Amniotic stem cell (primary cell): ENCODE measurements around the gene ARHGAP42.
A peak's percentile ranks its signal among the peaks of the same experiment; 100 is the strongest.

Experiments used
- DNase-seq: peaks from one replicate; lab custom pipeline; 2025; lab: John Stamatoyannopoulos, UW

ARHGAP42 gene

GRCh38 chr11:100832829-100833228 is 145.7 kb downstream of the ARHGAP42 start:
- DNase-seq: no peak

GRCh38 chr11:100833276-100833675 is 146.2 kb downstream of the ARHGAP42 start:
- DNase-seq: no peak

DNA sequence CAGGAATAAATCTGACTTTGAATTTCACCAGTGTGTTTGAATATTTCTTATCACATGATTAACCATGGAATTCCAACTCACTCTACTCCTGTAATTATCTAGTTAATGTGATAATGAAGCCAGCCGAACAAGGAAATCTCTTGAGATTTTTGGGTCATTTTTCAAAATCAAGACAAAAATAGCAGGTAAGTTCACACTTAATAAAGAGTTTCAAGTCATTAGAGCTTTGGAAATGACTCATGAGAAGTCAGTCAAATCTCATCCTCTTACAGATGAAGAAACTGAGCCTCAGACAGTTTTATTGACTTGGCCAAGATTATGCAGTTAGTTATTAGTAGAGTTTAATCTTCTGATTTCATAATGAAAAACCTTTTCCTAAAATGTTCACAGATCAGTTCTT is 148.8 kb downstream of the ARHGAP42 start:
- no peak for DNase-seq

DNA sequence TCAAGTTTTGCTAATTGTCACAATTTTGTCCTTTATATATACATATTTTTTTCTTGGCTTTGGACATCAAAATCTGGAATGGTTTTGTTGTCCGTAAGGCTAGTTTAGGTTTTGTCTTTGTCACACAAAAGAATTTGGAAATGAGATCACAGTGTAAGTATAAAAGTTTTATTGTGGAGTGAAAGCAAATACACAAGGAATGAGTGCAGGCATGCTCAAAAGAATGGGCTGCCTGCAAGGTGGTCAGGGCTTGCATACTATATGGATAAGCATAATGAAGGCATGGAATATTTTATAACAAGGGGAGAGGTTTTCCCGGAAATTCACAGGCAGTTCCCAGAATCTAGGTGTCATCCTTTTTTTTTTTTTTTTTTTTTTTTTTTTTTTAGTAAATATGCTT is 150.2 kb downstream of the ARHGAP42 start:
- no peak for DNase-seq

DNA sequence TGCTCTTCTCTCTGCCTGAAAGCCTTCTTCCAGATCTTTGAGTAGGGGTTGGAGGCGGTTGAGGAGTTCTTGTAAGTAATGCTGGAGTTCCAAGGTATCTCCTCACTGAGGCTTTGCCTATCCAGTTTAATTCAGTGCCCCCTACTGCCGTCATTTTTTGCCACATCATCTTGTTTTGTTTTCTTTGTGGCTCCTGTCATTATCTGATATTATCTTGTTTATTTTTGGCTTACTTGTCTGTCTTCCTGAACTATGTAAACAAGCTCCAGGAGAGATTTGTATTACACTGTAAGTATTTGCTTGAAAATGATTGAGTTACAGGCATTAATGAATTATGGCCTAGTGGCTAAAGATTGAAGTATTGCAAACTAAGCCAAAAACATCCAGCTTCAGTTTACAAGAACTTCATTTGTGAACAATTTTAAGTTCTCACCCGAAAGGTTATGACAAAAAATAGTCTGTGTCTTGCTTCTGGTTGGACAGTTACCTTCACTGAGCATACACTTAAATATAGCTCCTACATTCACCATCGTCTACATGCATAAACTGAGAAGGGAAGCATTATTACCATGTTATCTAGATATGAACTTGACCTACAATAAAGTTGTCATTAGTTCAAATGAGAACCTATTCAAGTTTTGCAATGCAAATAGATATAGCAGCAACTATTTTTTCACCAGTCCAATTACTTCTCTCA is 154.8 kb downstream of the ARHGAP42 start:
- DNase-seq: no peak

- DNase-seq: no peak
These were observed 160.7 kb downstream of the ARHGAP42 start for GRCh38 chr11:100847696-100848216.

- peak; percentile 68 for DNase-seq
These were observed 162.2 kb downstream of the ARHGAP42 start for GRCh38 chr11:100849009-100849900.

DNA sequence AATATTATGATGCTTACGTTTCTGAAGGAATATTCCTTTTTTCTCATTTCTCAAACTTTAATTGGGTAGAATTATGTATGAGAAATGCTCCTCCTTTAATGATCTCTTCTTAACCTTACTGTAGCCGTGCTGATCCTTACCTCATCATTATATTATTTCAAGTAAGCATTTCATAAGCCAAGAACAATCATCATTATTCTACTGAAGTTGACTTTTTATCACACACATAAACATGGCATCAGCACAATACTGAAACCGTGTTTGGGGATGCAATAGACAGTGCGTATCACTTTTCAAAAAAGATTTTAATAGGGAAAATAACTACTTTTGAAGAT is 162.8 kb downstream of the ARHGAP42 start:
- no peak for DNase-seq

- no peak for DNase-seq
These were observed 164.1 kb downstream of the ARHGAP42 start for GRCh38 chr11:100851147-100851546.

GRCh38 chr11:100851584-100852152 is 164.6 kb downstream of the ARHGAP42 start:
- DNase-seq: no peak

GRCh38 chr11:100855466-100856067 is 168.5 kb downstream of the ARHGAP42 start:
- peak; percentile 21 for DNase-seq

- DNase-seq: no peak
These were observed 170.3 kb downstream of the ARHGAP42 start for GRCh38 chr11:100857236-100858005.

DNA sequence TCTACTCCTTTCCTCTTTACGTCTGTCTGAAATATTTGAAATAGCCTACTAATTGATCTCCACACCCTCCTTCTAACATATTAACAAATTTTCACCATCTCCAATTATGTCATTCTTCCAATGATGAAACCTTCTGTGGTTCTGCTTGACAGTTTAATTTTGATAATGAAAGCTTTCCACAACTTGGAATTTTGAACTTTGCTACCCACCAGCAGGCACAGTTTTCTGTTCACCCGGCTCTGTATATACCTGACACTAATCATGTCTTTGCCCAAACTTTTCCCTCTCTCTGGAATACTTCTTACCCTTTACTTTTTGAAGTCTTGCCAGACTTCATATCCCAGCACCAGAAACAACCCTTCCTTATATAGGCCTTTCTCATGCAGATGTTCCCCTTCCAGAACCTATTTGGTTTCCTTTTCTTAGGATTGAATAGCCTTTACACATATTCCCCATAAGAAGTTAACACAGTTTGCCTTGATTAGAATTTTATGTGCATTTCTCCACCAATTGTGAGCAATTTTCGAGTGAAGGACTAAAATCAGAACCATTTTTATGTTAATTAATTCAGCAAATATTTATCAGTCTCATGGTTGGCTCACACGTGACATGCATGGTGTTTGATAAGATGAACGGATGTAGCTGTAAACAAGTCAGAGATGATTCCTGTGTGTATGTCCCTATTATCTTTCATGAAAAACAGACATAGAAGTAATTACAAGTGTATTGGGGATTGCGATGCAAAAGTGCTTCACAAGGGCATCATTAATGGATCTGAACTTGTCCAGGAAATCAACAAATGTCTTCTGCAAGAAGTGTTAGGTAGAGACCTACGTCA is 173.4 kb downstream of the ARHGAP42 start:
- DNase-seq: no peak

DNA sequence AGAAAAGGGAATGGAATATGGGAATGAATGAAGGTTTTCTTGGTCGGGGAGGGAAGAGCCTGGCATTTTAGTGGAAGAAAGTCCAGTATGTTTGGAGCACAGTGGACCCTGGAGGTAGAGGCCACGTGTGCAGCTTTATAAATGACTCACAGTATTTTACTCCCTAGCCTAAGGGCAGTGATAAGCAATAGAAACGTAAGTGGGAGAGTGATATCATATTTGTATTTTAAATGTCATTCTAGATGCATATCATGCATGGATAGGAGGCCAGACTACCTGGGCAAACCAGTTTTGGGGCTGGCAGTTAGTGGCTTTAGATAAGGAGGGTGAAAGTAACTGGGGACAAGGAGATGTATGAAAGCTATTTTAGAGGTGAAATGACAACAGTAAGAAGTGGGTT is 174.1 kb downstream of the ARHGAP42 start:
- DNase-seq: no peak

GRCh38 chr11:100863080-100863581 is 176.0 kb downstream of the ARHGAP42 start:
- DNase-seq: peak; percentile 33

GRCh38 chr11:100865443-100866065 is 178.5 kb downstream of the ARHGAP42 start:
- DNase-seq: no peak

- DNase-seq: no peak
These were observed 179.4 kb downstream of the ARHGAP42 start for GRCh38 chr11:100866453-100866852.

DNA sequence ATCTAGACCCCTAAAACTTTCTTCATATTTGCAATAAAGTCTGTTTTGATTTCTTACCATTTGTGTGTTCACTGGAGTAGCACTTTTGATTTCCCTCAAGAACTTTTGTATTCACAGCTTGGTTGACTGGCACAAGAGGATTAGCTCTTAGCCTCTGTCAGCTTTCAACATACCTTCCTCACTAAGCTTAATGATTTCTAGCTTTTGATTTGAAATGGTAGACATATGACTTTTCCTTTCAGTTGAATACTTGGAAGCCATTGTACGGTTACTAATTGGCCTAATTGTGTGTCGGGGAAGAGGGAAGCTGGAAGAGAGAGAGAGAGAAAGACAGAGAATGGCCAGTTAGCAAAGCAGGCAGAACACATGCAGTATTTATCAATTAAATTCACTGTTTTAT is 180.5 kb downstream of the ARHGAP42 start:
- no peak for DNase-seq

DNA sequence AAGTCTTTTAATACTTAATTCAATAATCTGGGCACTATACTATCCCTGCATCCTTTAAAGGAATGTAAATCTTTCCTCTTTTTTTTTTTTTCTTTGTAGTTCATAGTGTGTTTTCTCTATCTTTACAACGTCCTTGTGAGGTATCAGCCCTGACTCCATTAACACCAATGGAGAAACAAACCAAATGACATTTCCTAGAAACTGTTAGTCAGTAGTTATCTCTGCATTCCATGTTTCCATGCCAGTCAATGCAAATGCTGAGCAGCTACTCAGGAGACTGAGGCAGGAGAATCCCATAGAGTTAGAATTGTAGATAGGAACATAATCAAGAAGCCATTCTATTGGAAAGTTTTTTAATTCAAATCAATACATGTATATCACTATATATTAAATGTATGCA is 182.2 kb downstream of the ARHGAP42 start:
- no peak for DNase-seq

GRCh38 chr11:100870138-100870537 is 183.1 kb downstream of the ARHGAP42 start:
- DNase-seq: no peak
